ENCODE data around the gene SWAP70.

DNA sequence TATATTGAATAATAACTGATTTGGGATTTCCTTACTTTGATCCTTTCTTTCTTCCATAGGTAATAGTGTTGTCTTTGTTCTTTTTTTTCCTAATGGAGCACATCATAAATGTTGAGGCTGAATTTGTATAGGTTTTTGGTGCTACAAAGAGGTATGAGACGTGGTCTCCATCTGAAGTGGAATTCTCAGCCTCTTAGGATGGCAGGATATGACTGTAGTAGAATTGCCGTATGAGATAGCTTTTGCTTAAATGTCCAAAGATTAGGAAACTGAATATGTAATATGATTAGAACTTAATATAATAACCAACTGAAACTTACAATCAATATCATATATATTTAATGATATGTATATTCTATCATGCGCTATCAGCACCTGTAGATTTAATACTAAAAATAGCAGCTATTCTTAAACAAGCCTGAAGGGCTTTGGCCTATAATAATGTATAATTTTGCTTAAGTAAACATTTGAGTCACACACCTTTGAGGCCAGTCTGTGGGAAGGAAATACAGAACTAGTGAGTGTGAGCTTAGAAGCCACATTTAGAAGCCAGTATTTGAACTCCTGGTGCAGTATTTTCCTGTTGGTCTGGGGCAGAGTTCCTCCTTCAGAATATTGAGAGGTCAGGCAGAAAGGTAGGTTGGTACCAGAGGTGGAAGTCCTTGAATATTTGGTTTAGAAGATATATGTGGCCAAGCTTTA, 62.6 kb downstream of the SWAP70 start:
- TF ChIP-seq CTCF (conservative IDR thresholded peaks at IDR 0.05; ENCODE audit: low read length) (no peak), EZH2phosphoT487 (IDR thresholded peaks at IDR 0.05; ENCODE audit: borderline replicate concordance) (no peak)
